GM23338 (cell line): ENCODE data around the gene HCRT.
"Not testable (repeated sequence)": the region's sequence is repeated elsewhere in the genome, so short reads cannot be mapped to it uniquely, and the experiment has no call there.

Source experiments
- CREB1 ChIP-seq: fragments of 250-450 bp; sonication (Bioruptor Pico); IDR thresholded peaks from 2 replicates; pipeline ENCODE4 v1.5.0; 2020; ENCODE audit warnings: low read depth, mild to moderate bottlenecking, moderate library complexity
- EZH2 ChIP-seq: fragments of 200-600 bp; sonication (generic); IDR thresholded peaks from one replicate; pipeline ENCODE4 v1.8.0; 2017; ENCODE audit warnings: antibody characterized with exemption, mild to moderate bottlenecking, low read depth; ENCODE audit not compliant: unreplicated experiment
- EZH2phosphoT487 ChIP-seq: fragments of 200-600 bp; sonication (generic); IDR thresholded peaks from one replicate; pipeline ENCODE4 v1.8.1; 2018; ENCODE audit warnings: antibody characterized with exemption; ENCODE audit not compliant: unreplicated experiment
- POLR2AphosphoS5 ChIP-seq: IDR thresholded peaks from 2 replicates; pipeline ENCODE4 v1.6.1; 2016; ENCODE audit warnings: antibody characterized with exemption, low read depth
- TF ChIP-seq, protein P1 (sequence below), 2 experiments: fragments of 200-600 bp in 1 of 2; sonication (generic) in 1 of 2; conservative IDR thresholded peaks; 2 replicates each; pipeline versions ENCODE4 v1.5.1 to v1.6.1; 2016 to 2017; ENCODE audit warnings: antibody characterized with exemption in 2 of 2, low read depth in 2 of 2, mild to moderate bottlenecking in 2 of 2, moderate library complexity in 1 of 2
- TF ChIP-seq, protein P2 (sequence below): IDR thresholded peaks from one replicate; pipeline ENCODE4 v1.6.1; 2018; ENCODE audit warnings: antibody characterized with exemption; ENCODE audit not compliant: unreplicated experiment
- TF ChIP-seq, protein P3 (sequence below): fragments of 250-450 bp; sonication (Bioruptor Pico); IDR thresholded peaks from 2 replicates; pipeline ENCODE4 v1.5.0; 2020; ENCODE audit warnings: mild to moderate bottlenecking, moderate library complexity
- TF ChIP-seq, protein P4 (sequence below): IDR thresholded peaks from 2 replicates; pipeline ENCODE4 v1.6.1; 2016; ENCODE audit warnings: antibody characterized with exemption

DNA sequence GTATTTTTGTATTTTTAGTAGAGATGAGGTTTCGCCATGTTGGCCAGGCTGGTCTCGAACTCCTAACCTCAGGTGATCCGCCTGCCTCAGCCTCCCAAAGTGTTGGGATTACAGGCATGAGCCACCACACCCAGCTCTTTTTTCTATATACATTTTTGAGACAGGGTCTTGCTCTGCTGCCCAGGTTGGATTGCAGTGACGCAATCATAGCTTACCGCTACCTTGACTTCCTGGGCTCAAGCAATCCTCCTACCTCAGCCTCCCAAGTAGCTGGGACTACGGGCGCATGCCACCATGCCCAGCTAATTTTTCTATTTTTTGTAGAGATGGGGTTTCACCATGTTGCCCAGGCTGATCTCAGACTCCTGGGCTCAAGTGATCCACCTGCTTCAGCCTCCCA, 44.6 kb downstream of the HCRT start:
- TF ChIP-seq, protein P1, sequence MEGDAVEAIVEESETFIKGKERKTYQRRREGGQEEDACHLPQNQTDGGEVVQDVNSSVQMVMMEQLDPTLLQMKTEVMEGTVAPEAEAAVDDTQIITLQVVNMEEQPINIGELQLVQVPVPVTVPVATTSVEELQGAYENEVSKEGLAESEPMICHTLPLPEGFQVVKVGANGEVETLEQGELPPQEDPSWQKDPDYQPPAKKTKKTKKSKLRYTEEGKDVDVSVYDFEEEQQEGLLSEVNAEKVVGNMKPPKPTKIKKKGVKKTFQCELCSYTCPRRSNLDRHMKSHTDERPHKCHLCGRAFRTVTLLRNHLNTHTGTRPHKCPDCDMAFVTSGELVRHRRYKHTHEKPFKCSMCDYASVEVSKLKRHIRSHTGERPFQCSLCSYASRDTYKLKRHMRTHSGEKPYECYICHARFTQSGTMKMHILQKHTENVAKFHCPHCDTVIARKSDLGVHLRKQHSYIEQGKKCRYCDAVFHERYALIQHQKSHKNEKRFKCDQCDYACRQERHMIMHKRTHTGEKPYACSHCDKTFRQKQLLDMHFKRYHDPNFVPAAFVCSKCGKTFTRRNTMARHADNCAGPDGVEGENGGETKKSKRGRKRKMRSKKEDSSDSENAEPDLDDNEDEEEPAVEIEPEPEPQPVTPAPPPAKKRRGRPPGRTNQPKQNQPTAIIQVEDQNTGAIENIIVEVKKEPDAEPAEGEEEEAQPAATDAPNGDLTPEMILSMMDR (conservative IDR thresholded peaks at IDR 0.05; ENCODE audit: low read depth in 2 of 2): not testable (repeated sequence)
- not testable (repeated sequence) for TF ChIP-seq EZH2; CREB1 (CRISPR knock-in tag); EZH2phosphoT487; POLR2AphosphoS5
- TF ChIP-seq, protein P2, sequence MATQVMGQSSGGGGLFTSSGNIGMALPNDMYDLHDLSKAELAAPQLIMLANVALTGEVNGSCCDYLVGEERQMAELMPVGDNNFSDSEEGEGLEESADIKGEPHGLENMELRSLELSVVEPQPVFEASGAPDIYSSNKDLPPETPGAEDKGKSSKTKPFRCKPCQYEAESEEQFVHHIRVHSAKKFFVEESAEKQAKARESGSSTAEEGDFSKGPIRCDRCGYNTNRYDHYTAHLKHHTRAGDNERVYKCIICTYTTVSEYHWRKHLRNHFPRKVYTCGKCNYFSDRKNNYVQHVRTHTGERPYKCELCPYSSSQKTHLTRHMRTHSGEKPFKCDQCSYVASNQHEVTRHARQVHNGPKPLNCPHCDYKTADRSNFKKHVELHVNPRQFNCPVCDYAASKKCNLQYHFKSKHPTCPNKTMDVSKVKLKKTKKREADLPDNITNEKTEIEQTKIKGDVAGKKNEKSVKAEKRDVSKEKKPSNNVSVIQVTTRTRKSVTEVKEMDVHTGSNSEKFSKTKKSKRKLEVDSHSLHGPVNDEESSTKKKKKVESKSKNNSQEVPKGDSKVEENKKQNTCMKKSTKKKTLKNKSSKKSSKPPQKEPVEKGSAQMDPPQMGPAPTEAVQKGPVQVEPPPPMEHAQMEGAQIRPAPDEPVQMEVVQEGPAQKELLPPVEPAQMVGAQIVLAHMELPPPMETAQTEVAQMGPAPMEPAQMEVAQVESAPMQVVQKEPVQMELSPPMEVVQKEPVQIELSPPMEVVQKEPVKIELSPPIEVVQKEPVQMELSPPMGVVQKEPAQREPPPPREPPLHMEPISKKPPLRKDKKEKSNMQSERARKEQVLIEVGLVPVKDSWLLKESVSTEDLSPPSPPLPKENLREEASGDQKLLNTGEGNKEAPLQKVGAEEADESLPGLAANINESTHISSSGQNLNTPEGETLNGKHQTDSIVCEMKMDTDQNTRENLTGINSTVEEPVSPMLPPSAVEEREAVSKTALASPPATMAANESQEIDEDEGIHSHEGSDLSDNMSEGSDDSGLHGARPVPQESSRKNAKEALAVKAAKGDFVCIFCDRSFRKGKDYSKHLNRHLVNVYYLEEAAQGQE: not testable (repeated sequence)
- TF ChIP-seq, protein P3, sequence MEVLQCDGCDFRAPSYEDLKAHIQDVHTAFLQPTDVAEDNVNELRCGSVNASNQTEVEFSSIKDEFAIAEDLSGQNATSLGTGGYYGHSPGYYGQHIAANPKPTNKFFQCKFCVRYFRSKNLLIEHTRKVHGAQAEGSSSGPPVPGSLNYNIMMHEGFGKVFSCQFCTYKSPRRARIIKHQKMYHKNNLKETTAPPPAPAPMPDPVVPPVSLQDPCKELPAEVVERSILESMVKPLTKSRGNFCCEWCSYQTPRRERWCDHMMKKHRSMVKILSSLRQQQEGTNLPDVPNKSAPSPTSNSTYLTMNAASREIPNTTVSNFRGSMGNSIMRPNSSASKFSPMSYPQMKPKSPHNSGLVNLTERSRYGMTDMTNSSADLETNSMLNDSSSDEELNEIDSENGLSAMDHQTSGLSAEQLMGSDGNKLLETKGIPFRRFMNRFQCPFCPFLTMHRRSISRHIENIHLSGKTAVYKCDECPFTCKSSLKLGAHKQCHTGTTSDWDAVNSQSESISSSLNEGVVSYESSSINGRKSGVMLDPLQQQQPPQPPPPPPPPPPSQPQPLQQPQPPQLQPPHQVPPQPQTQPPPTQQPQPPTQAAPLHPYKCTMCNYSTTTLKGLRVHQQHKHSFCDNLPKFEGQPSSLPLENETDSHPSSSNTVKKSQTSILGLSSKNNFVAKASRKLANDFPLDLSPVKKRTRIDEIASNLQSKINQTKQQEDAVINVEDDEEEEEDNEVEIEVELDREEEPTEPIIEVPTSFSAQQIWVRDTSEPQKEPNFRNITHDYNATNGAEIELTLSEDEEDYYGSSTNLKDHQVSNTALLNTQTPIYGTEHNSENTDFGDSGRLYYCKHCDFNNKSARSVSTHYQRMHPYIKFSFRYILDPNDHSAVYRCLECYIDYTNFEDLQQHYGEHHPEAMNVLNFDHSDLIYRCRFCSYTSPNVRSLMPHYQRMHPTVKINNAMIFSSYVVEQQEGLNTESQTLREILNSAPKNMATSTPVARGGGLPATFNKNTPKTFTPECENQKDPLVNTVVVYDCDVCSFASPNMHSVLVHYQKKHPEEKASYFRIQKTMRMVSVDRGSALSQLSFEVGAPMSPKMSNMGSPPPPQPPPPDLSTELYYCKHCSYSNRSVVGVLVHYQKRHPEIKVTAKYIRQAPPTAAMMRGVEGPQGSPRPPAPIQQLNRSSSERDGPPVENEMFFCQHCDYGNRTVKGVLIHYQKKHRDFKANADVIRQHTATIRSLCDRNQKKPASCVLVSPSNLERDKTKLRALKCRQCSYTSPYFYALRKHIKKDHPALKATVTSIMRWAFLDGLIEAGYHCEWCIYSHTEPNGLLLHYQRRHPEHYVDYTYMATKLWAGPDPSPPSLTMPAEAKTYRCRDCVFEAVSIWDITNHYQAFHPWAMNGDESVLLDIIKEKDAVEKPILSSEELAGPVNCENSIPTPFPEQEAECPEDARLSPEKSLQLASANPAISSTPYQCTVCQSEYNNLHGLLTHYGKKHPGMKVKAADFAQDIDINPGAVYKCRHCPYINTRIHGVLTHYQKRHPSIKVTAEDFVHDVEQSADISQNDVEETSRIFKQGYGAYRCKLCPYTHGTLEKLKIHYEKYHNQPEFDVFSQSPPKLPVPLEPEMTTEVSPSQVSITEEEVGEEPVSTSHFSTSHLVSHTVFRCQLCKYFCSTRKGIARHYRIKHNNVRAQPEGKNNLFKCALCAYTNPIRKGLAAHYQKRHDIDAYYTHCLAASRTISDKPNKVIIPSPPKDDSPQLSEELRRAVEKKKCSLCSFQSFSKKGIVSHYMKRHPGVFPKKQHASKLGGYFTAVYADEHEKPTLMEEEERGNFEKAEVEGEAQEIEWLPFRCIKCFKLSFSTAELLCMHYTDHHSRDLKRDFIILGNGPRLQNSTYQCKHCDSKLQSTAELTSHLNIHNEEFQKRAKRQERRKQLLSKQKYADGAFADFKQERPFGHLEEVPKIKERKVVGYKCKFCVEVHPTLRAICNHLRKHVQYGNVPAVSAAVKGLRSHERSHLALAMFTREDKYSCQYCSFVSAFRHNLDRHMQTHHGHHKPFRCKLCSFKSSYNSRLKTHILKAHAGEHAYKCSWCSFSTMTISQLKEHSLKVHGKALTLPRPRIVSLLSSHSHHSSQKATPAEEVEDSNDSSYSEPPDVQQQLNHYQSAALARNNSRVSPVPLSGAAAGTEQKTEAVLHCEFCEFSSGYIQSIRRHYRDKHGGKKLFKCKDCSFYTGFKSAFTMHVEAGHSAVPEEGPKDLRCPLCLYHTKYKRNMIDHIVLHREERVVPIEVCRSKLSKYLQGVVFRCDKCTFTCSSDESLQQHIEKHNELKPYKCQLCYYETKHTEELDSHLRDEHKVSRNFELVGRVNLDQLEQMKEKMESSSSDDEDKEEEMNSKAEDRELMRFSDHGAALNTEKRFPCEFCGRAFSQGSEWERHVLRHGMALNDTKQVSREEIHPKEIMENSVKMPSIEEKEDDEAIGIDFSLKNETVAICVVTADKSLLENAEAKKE (CRISPR knock-in tag): not testable (repeated sequence)
- TF ChIP-seq, protein P4, sequence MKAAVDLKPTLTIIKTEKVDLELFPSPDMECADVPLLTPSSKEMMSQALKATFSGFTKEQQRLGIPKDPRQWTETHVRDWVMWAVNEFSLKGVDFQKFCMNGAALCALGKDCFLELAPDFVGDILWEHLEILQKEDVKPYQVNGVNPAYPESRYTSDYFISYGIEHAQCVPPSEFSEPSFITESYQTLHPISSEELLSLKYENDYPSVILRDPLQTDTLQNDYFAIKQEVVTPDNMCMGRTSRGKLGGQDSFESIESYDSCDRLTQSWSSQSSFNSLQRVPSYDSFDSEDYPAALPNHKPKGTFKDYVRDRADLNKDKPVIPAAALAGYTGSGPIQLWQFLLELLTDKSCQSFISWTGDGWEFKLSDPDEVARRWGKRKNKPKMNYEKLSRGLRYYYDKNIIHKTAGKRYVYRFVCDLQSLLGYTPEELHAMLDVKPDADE: not testable (repeated sequence)
